H9 (cell line): Measurements from ENCODE around the gene PODXL2. TPM values are rescaled to one million over a fixed set of nuclear protein-coding genes. Genes with fewer than 3 reads are reported as not detected.

Experiments
- DNase-seq: peaks from one replicate; pipeline ENCODE4 v3.0.0-alpha.2; 2017
- H2AFZ ChIP-seq: one replicate; pipeline ENCODE4 v1.6.1; 2013; ENCODE audit warnings: mild to moderate bottlenecking, low read length, control low read depth, moderate library complexity
- H2AK5ac ChIP-seq: 2 replicates; pipeline ENCODE4 v1.6.1; 2013; ENCODE audit warnings: low read length, control low read depth, mixed read lengths; ENCODE audit not compliant: insufficient read length
- H2BK120ac ChIP-seq: one replicate; pipeline ENCODE4 v1.6.1; 2013; ENCODE audit warnings: low read depth, mild to moderate bottlenecking, low read length, control low read depth, inconsistent platforms; ENCODE audit not compliant: poor library complexity, severe bottlenecking
- H2BK12ac ChIP-seq: 2 replicates; pipeline ENCODE4 v1.6.1; 2013; ENCODE audit warnings: low read length, control low read depth, mixed read lengths, low read depth; ENCODE audit not compliant: insufficient read length
- H2BK15ac ChIP-seq: 2 replicates; pipeline ENCODE4 v1.6.1; 2013; ENCODE audit warnings: low read depth, low read length, control low read depth
- H2BK20ac ChIP-seq: one replicate; pipeline ENCODE4 v1.6.1; 2013; ENCODE audit warnings: low read depth, mild to moderate bottlenecking, low read length, control low read depth, inconsistent platforms; ENCODE audit not compliant: poor library complexity, severe bottlenecking
- H2BK5ac ChIP-seq: 2 replicates; pipeline ENCODE4 v1.6.1; 2013; ENCODE audit warnings: low read length, control low read depth, mixed read lengths; ENCODE audit not compliant: insufficient read length
- H3K14ac ChIP-seq: 2 replicates; pipeline ENCODE4 v1.6.1; 2013; ENCODE audit warnings: low read length, control low read depth; ENCODE audit not compliant: insufficient read depth
- H3K18ac ChIP-seq: 2 replicates; pipeline ENCODE4 v1.6.1; 2013; ENCODE audit warnings: low read depth, mild to moderate bottlenecking, mixed read lengths, low read length, control low read depth; ENCODE audit not compliant: insufficient read length
- H3K23ac ChIP-seq: 2 replicates; pipeline ENCODE4 v1.6.1; 2013; ENCODE audit warnings: low read length, control low read depth, mixed read lengths, low read depth; ENCODE audit not compliant: insufficient read length
- H3K23me2 ChIP-seq: 2 replicates; pipeline ENCODE4 v1.6.1; 2013; ENCODE audit warnings: low read depth, mild to moderate bottlenecking, mixed read lengths, low read length, control low read depth; ENCODE audit not compliant: insufficient read length, poor library complexity, severe bottlenecking
- H3K27ac ChIP-seq: 2 replicates; pipeline ENCODE4 v1.5.1; 2013; ENCODE audit warnings: low read length, control low read depth, mixed read lengths, low read depth; ENCODE audit not compliant: insufficient read length
- H3K27me3 ChIP-seq: 2 replicates; pipeline ENCODE4 v1.6.1; 2013; ENCODE audit warnings: low read length, control low read depth, inconsistent platforms; ENCODE audit not compliant: insufficient read depth
- H3K4ac ChIP-seq: 2 replicates; pipeline ENCODE4 v1.6.1; 2013; ENCODE audit warnings: low read depth, mild to moderate bottlenecking, control low read depth, inconsistent platforms, low read length, moderate library complexity
- H3K4me1 ChIP-seq: 2 replicates; pipeline ENCODE4 v1.6.1; 2013; ENCODE audit warnings: low read length, control low read depth, inconsistent platforms; ENCODE audit not compliant: insufficient read depth
- H3K4me2 ChIP-seq: 2 replicates; pipeline ENCODE4 v1.6.1; 2013; ENCODE audit warnings: low read length, control low read depth, mixed read lengths; ENCODE audit not compliant: insufficient read length, insufficient read depth
- H3K56ac ChIP-seq: 2 replicates; pipeline ENCODE4 v1.6.1; 2013; ENCODE audit warnings: low read depth, mild to moderate bottlenecking, mixed read lengths, low read length, control low read depth; ENCODE audit not compliant: insufficient read length
- H3K79me1 ChIP-seq: 2 replicates; pipeline ENCODE4 v1.6.1; 2013; ENCODE audit warnings: low read depth, mild to moderate bottlenecking, moderate library complexity, low read length, control low read depth, inconsistent platforms; ENCODE audit not compliant: insufficient read depth, poor library complexity, severe bottlenecking
- H3K79me2 ChIP-seq: 2 replicates; pipeline ENCODE4 v1.6.1; 2013; ENCODE audit warnings: low read length, control low read depth, inconsistent platforms; ENCODE audit not compliant: insufficient read depth
- H3K9ac ChIP-seq: 2 replicates; pipeline ENCODE4 v1.6.1; 2013; ENCODE audit warnings: low read length, control low read depth, mixed read lengths; ENCODE audit not compliant: insufficient read length; ENCODE audit errors: extremely low read depth
- H3K9me3 ChIP-seq: one replicate; pipeline ENCODE4 v1.6.1; 2013; ENCODE audit warnings: low read depth, low read length, inconsistent platforms; ENCODE audit not compliant: control insufficient read depth
- H3T11ph ChIP-seq: one replicate; pipeline ENCODE4 v1.6.1; 2013; ENCODE audit warnings: mild to moderate bottlenecking, low read length, control low read depth, inconsistent platforms
- H4K20me1 ChIP-seq: one replicate; pipeline ENCODE4 v1.6.1; 2013; ENCODE audit not compliant: control insufficient read depth, insufficient read length, insufficient read depth
- H4K5ac ChIP-seq: 2 replicates; pipeline ENCODE4 v1.6.1; 2013; ENCODE audit warnings: low read depth, mild to moderate bottlenecking, mixed read lengths, low read length, control low read depth; ENCODE audit not compliant: insufficient read length
- H4K8ac ChIP-seq: replicated peaks from 2 replicates; pipeline ENCODE4 v1.6.1; 2013; ENCODE audit warnings: low read length, control low read depth, mixed read lengths, low read depth; ENCODE audit not compliant: insufficient read length
- H4K91ac ChIP-seq: 2 replicates; pipeline ENCODE4 v1.6.1; 2013; ENCODE audit warnings: low read depth, mild to moderate bottlenecking, moderate library complexity, mixed read lengths, low read length, control low read depth; ENCODE audit not compliant: insufficient read length
- H3K27ac Mint-ChIP-seq, 3 experiments: 2 replicates in 2 of 3; 3 replicates in 1 of 3; pipeline ENCODE4 v1.8.0; 2020 to 2021; ENCODE audit warnings: mixed read lengths in 3 of 3, mild to moderate bottlenecking in 1 of 3, moderate library complexity in 1 of 3
- H3K27me3 Mint-ChIP-seq: 2 replicates; pipeline ENCODE4 v1.8.0; 2021; ENCODE audit warnings: low read depth, mild to moderate bottlenecking, moderate library complexity, mixed read lengths
- H3K36me3 Mint-ChIP-seq, 3 experiments: 2 replicates in 2 of 3; 3 replicates in 1 of 3; pipeline ENCODE4 v1.8.0; 2020 to 2021; ENCODE audit warnings: low read depth in 3 of 3, mixed read lengths in 3 of 3; ENCODE audit not compliant: insufficient read depth in 1 of 3
- H3K4me1 Mint-ChIP-seq, 2 experiments: 2 replicates each; pipeline ENCODE4 v1.8.0; 2020; ENCODE audit warnings: mixed read lengths in 2 of 2
- H3K4me3 Mint-ChIP-seq, 2 experiments: 2 replicates in 1 of 2; 3 replicates in 1 of 2; pipeline ENCODE4 v1.8.0; 2020 to 2021; ENCODE audit warnings: mild to moderate bottlenecking in 2 of 2, mixed read lengths in 2 of 2, moderate library complexity in 1 of 2
- H3K9me3 Mint-ChIP-seq, 2 experiments: 2 replicates in 1 of 2; 3 replicates in 1 of 2; pipeline ENCODE4 v1.8.0; 2020; ENCODE audit warnings: mild to moderate bottlenecking in 2 of 2, mixed read lengths in 2 of 2, moderate library complexity in 1 of 2
- WGBS: extraction: QIAGEN DNeasy Blood & Tissue Kit; methylation state at CpG from one replicate; pipeline ENCODE4 v1.1.7; 2013; ENCODE audit warnings: missing lambda C conversion rate, low lambda C conversion rate, mixed read lengths; ENCODE audit not compliant: insufficient read length; ENCODE audit errors: extremely low coverage; 5-methylcytosine and 5-hydroxymethylcytosine counted together
- total RNA-seq: library from RNA; stranded (reverse); gene quantifications from 2 replicates; pipeline ENCODE4 v1.2.1, GENCODE V29; 2021
- TF ChIP-seq, protein P1 (sequence below): fragments of 200-600 bp; sonication (generic); conservative IDR thresholded peaks from 3 replicates; pipeline ENCODE4 v1.8.0; 2021; ENCODE audit warnings: antibody characterized with exemption, mild to moderate bottlenecking

The PODXL2 gene
- total RNA-seq, 1 experiment from 2014 or later = 24.6 TPM

DNA sequence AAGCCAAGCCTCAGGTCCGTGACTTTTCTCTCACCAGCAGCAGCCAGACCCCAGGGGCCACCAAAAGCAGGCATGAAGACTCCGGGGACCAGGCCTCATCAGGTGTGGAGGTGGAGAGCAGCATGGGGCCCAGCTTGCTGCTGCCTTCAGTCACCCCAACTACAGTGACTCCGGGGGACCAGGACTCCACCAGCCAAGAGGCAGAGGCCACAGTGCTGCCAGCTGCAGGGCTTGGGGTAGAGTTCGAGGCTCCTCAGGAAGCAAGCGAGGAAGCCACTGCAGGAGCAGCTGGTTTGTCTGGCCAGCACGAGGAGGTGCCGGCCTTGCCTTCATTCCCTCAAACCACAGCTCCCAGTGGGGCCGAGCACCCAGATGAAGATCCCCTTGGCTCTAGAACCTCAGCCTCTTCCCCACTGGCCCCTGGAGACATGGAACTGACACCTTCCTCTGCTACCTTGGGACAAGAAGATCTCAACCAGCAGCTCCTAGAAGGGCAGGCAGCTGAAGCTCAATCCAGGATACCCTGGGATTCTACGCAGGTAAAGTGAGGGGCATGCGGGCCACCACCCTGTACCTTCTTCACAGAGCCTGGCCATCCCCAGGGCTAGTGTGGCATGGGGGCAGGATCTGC, 31.8 kb downstream of the PODXL2 start:
- no peak overlapping the region for H3K4me3 Mint-ChIP-seq
- Histone ChIP-seq H3K9me3 (no peaks in the 10 kb centered on the region), H3K4me1 (no peaks in the 10 kb centered on the region), H3K27ac (no peak overlapping the region), H3K18ac (no peak overlapping the region), H2BK15ac (no peak overlapping the region), H4K20me1 (no peaks in the 10 kb centered on the region), H3K27me3 (no peaks in the 10 kb centered on the region), H3K4me2 (no peak overlapping the region), H3K23me2 (no peaks in the 10 kb centered on the region), H4K8ac (no peak overlapping the region), H3K14ac (no peak overlapping the region), H3K4ac (no peak overlapping the region), H2BK12ac (no peak overlapping the region), H4K91ac (no peak overlapping the region), H3K23ac (no peak overlapping the region), H3K56ac (no peak overlapping the region), H3K79me1 (no peaks in the 10 kb centered on the region), H2AFZ (no peak overlapping the region), H3T11ph (no peak overlapping the region), H3K9ac (no peak overlapping the region), H2BK5ac (no peak overlapping the region), H3K79me2 (no peaks in the 10 kb centered on the region), H2AK5ac (no peak overlapping the region), H2BK120ac (no peak overlapping the region), H4K5ac (no peak overlapping the region), H2BK20ac (no peak overlapping the region)
- no CpG with 5 or more reads among the region's 10 CpGs for WGBS
- H3K4me1 Mint-ChIP-seq = no peaks in the 10 kb centered on the region
- peaks cover 7 to 16% (median 13%) of the 10 kb centered on the region in 3 experiments; a peak in 6 of 7 replicates for H3K36me3 Mint-ChIP-seq
- TF ChIP-seq, protein P1, sequence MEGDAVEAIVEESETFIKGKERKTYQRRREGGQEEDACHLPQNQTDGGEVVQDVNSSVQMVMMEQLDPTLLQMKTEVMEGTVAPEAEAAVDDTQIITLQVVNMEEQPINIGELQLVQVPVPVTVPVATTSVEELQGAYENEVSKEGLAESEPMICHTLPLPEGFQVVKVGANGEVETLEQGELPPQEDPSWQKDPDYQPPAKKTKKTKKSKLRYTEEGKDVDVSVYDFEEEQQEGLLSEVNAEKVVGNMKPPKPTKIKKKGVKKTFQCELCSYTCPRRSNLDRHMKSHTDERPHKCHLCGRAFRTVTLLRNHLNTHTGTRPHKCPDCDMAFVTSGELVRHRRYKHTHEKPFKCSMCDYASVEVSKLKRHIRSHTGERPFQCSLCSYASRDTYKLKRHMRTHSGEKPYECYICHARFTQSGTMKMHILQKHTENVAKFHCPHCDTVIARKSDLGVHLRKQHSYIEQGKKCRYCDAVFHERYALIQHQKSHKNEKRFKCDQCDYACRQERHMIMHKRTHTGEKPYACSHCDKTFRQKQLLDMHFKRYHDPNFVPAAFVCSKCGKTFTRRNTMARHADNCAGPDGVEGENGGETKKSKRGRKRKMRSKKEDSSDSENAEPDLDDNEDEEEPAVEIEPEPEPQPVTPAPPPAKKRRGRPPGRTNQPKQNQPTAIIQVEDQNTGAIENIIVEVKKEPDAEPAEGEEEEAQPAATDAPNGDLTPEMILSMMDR = no peak
- no peak overlapping the region for H3K27ac Mint-ChIP-seq
- no peaks in the 10 kb centered on the region for H3K27me3 Mint-ChIP-seq
- no peaks in the 10 kb centered on the region for H3K9me3 Mint-ChIP-seq
- DNase-seq = no peak
